GM18526 (cell line): ENCODE measurements around the gene CHMP3.
A peak's percentile ranks its signal among the peaks of the same experiment; 100 is the strongest.

Experiments used
- POLR2A ChIP-seq: IDR thresholded peaks from 3 replicates; pipeline ENCODE4 v1.6.1; 2011; ENCODE audit not compliant: insufficient read length; ENCODE audit errors: extremely low read depth

The CHMP3 gene

GRCh38 chr2:86562485-86562921 lies 740 bp downstream of the CHMP3 start:
- peak; percentile 67 for TF ChIP-seq POLR2A

GRCh38 chr2:86557836-86558235 lies 5.4 kb downstream of the CHMP3 start:
- no peak for TF ChIP-seq POLR2A

- no peak for TF ChIP-seq POLR2A
Measured at GRCh38 chr2:86556508-86556907, 6.7 kb downstream of the CHMP3 start.

- no peak for TF ChIP-seq POLR2A
Measured at GRCh38 chr2:86552889-86553288, 10.4 kb downstream of the CHMP3 start.

GRCh38 chr2:86543793-86544192 lies 19.4 kb downstream of the CHMP3 start:
- TF ChIP-seq POLR2A, result no peak

- TF ChIP-seq POLR2A, result no peak
Measured at GRCh38 chr2:86543335-86543734, 19.9 kb downstream of the CHMP3 start.

GRCh38 chr2:86542814-86543213 lies 20.4 kb downstream of the CHMP3 start:
- no peak for TF ChIP-seq POLR2A

- TF ChIP-seq POLR2A, result no peak
Measured at GRCh38 chr2:86541334-86541733, 21.9 kb downstream of the CHMP3 start.

- no peak for TF ChIP-seq POLR2A
Measured at GRCh38 chr2:86533589-86533988, 29.7 kb downstream of the CHMP3 start.

GRCh38 chr2:86525421-86526340 lies 37.6 kb downstream of the CHMP3 start:
- TF ChIP-seq POLR2A, result no peak

GRCh38 chr2:86523491-86523890 lies 39.8 kb downstream of the CHMP3 start:
- TF ChIP-seq POLR2A, result no peak

GRCh38 chr2:86522711-86523110 lies 40.5 kb downstream of the CHMP3 start:
- no peak for TF ChIP-seq POLR2A

GRCh38 chr2:86521922-86522321 lies 41.3 kb downstream of the CHMP3 start:
- no peak for TF ChIP-seq POLR2A

GRCh38 chr2:86520153-86520552 lies 43.1 kb downstream of the CHMP3 start:
- TF ChIP-seq POLR2A, result no peak

GRCh38 chr2:86519349-86519748 lies 43.9 kb downstream of the CHMP3 start:
- TF ChIP-seq POLR2A, result no peak

- no peak for TF ChIP-seq POLR2A
Measured at GRCh38 chr2:86518481-86518880, 44.8 kb downstream of the CHMP3 start.
